ENCODE results near the gene UPF3A.

UPF3A gene

GRCh38 chr13:114259374-114259773, 22.0 kb upstream of the UPF3A start:
- no peaks in the 10 kb centered on the region for H3K27me3 ChIP-seq (ENCODE audit: insufficient read depth, low read length, poor library complexity, severe bottlenecking)
- H3K4me1 ChIP-seq (ENCODE audit: insufficient read depth, low read length, poor library complexity, severe bottlenecking) = peaks cover 49% of the 10 kb centered on the region
- no peaks in the 10 kb centered on the region for H3K9me2 ChIP-seq (replicated peaks; ENCODE audit: low read depth, low read length)
- no peak for TF ChIP-seq EZH2phosphoT487 (IDR thresholded peaks at IDR 0.05; ENCODE audit: borderline replicate concordance)
- no peak for TF ChIP-seq CTCF (conservative IDR thresholded peaks at IDR 0.05; ENCODE audit: low read length)
- no peak overlapping the region for H3K9ac ChIP-seq (ENCODE audit: low read depth, low read length, poor library complexity, severe bottlenecking)
- H3K9me3 ChIP-seq (ENCODE audit: insufficient read depth, low read depth, low read length) = no peaks in the 10 kb centered on the region
- peaks cover 67% of the 10 kb centered on the region; the same call in 1 of the 2 replicates for H3K36me3 ChIP-seq (ENCODE audit: insufficient read depth, low read length)
- peaks cover 7% of the 10 kb centered on the region for H4K20me1 ChIP-seq (ENCODE audit: insufficient read depth, low read length, poor library complexity, severe bottlenecking)
- peaks cover 8% of the 10 kb centered on the region for H3F3A ChIP-seq (ENCODE audit: low read depth)
- H3K4me2 ChIP-seq (ENCODE audit: low read depth, low read length, poor library complexity, severe bottlenecking) = no peak overlapping the region
- H2AFZ ChIP-seq (ENCODE audit: low read length) = no peak overlapping the region
- H3K79me2 ChIP-seq (ENCODE audit: insufficient read depth, low read length) = no peaks in the 10 kb centered on the region
- H3K4me3 ChIP-seq (ENCODE audit: low read length, poor library complexity, severe bottlenecking) = no peak overlapping the region

GRCh38 chr13:114259974-114260373, 21.4 kb upstream of the UPF3A start:
- H3K9me2 ChIP-seq (replicated peaks; ENCODE audit: low read depth, low read length) = no peaks in the 10 kb centered on the region
- H3K9me3 ChIP-seq (ENCODE audit: insufficient read depth, low read depth, low read length) = no peaks in the 10 kb centered on the region
- H3K4me1 ChIP-seq (ENCODE audit: insufficient read depth, low read length, poor library complexity, severe bottlenecking) = peaks cover 53% of the 10 kb centered on the region
- no peak overlapping the region for H3K9ac ChIP-seq (ENCODE audit: low read depth, low read length, poor library complexity, severe bottlenecking)
- no peaks in the 10 kb centered on the region for H3K79me2 ChIP-seq (ENCODE audit: insufficient read depth, low read length)
- H3K4me3 ChIP-seq (ENCODE audit: low read length, poor library complexity, severe bottlenecking) = no peak overlapping the region
- no peak overlapping the region for H2AFZ ChIP-seq (ENCODE audit: low read length)
- H4K20me1 ChIP-seq (ENCODE audit: insufficient read depth, low read length, poor library complexity, severe bottlenecking) = peaks cover 7% of the 10 kb centered on the region
- peaks cover 8% of the 10 kb centered on the region for H3F3A ChIP-seq (ENCODE audit: low read depth)
- no peaks in the 10 kb centered on the region for H3K27me3 ChIP-seq (ENCODE audit: insufficient read depth, low read length, poor library complexity, severe bottlenecking)
- H3K36me3 ChIP-seq (ENCODE audit: insufficient read depth, low read length) = peaks cover 68% of the 10 kb centered on the region; the same call in 1 of the 2 replicates
- TF ChIP-seq EZH2phosphoT487 (IDR thresholded peaks at IDR 0.05; ENCODE audit: borderline replicate concordance) (no peak), CTCF (conservative IDR thresholded peaks at IDR 0.05; ENCODE audit: low read length) (no peak)
- H3K4me2 ChIP-seq (ENCODE audit: low read depth, low read length, poor library complexity, severe bottlenecking) = no peak overlapping the region

GRCh38 chr13:114260814-114261213, 20.6 kb upstream of the UPF3A start:
- H3K36me3 ChIP-seq (ENCODE audit: insufficient read depth, low read length) = peaks cover 68% of the 10 kb centered on the region; the same call in 1 of the 2 replicates
- TF ChIP-seq CTCF (conservative IDR thresholded peaks at IDR 0.05; ENCODE audit: low read length) (no peak), EZH2phosphoT487 (IDR thresholded peaks at IDR 0.05; ENCODE audit: borderline replicate concordance) (no peak)
- H3K4me3 ChIP-seq (ENCODE audit: low read length, poor library complexity, severe bottlenecking) = no peak overlapping the region
- H2AFZ ChIP-seq (ENCODE audit: low read length) = no peak overlapping the region
- no peak overlapping the region for H3K9ac ChIP-seq (ENCODE audit: low read depth, low read length, poor library complexity, severe bottlenecking)
- peaks cover 57% of the 10 kb centered on the region for H3K4me1 ChIP-seq (ENCODE audit: insufficient read depth, low read length, poor library complexity, severe bottlenecking)
- H3K27me3 ChIP-seq (ENCODE audit: insufficient read depth, low read length, poor library complexity, severe bottlenecking) = no peaks in the 10 kb centered on the region
- no peaks in the 10 kb centered on the region for H3K9me2 ChIP-seq (replicated peaks; ENCODE audit: low read depth, low read length)
- H3K4me2 ChIP-seq (ENCODE audit: low read depth, low read length, poor library complexity, severe bottlenecking) = no peak overlapping the region
- H3F3A ChIP-seq (ENCODE audit: low read depth) = peaks cover 8% of the 10 kb centered on the region
- H4K20me1 ChIP-seq (ENCODE audit: insufficient read depth, low read length, poor library complexity, severe bottlenecking) = peaks cover 7% of the 10 kb centered on the region
- H3K79me2 ChIP-seq (ENCODE audit: insufficient read depth, low read length) = no peaks in the 10 kb centered on the region
- H3K9me3 ChIP-seq (ENCODE audit: insufficient read depth, low read depth, low read length) = no peaks in the 10 kb centered on the region

Measured in Loucy (cell line).